GM12891 (cell line): Measurements from ENCODE around the gene PLEKHA8.

Experiments
- POLR2A ChIP-seq: IDR thresholded peaks from 2 replicates; pipeline ENCODE4 v1.6.1; 2011; ENCODE audit warnings: low read depth, low read length, control low read depth
- POLR2AphosphoS5 ChIP-seq: IDR thresholded peaks from 2 replicates; pipeline ENCODE4 v1.6.1; 2011; ENCODE audit warnings: low read depth, low read length, control low read depth
- TAF1 ChIP-seq: IDR thresholded peaks from 2 replicates; pipeline ENCODE4 v1.6.1; 2011; ENCODE audit warnings: low read depth, low read length, control low read depth

DNA sequence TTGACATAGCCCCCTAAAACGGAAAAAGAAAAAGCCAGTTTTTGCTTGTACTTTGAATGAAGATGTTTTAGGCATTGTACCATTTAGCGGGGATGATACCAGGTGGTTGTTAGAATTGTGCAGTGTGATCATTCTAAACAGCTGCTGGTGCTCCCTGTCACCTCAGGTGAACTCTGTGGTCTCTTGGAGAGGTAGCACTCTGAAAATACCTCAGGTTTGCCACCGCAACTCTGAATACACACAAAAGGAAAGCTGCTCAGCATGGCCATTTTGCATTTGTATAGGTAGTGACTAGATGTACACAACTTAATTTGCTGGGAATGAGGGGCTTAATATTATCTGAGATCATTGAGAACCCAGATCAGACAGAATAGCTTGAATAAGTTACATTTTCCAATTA is 52.6 kb downstream of the PLEKHA8 start:
- TF ChIP-seq POLR2A, result no peak
- TF ChIP-seq POLR2AphosphoS5, result no peak
- no peak for TF ChIP-seq TAF1
